ENCODE data around the gene PLXND1.

The PLXND1 gene

DNA sequence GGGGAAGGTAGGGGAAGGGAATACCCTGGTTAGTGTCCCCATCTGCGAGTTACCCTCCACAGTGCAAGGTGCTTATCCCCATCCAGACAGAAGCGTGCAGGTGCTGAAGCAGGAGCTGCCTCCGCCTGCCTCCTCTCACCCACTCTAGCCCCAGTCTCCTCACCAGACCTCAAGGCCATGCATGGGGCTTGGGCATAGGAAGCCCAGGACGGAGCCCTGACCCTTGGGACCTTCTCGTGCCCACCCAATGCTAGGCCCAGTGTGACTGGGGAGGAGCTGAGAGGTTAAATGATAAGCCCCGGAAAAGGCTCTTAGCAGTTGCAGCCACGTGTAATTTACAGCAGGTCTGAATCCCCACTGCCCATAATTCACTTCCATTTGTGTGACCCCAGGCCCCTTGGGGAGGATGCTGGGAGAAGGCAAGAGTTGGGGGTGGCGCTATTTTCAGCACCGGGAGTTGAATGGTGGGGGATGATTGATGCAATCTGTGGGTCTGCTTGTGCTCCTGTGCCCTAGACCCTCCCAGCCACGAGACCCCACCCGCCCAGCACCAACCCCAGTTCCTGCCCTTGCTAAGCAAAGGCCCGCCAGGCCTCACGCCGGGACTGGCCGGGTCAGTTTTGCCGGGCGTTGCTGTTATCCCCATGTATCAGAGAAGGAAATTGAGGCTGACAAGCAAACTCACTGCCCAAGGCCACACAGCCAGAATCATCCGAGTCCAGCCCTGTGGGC is 14.5 kb upstream of the PLXND1 start:
- H3K27ac ChIP-seq (ENCODE audit: insufficient read depth, low read depth, low read length, poor library complexity, severe bottlenecking), result no peak overlapping the region
- H3K36me3 ChIP-seq (ENCODE audit: control insufficient read depth, insufficient read depth, low read length), result no peaks in the 10 kb centered on the region

DNA sequence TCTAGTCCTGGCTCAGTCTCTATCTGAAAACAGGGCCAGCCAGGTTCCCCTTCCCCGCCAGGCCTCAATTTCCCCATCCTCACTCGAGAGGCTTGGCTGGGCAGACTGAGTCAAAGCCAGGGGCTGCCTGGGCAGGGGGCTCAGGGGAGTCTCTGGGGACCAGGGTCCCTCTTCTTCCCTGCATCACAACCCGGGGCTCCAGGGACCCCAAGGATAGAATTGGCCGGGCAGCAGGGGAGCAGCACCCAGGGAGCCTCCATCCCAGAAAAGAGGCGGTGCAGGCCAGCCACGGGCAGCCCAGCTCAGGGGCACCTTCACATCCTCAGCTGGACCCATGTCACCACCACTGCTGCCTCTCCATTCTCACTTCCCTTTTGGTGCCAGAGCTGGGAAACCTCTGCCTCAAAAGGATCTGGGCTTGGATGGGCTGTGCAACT is 13.3 kb upstream of the PLXND1 start:
- no peaks in the 10 kb centered on the region for H3K27me3 ChIP-seq (ENCODE audit: control insufficient read depth, insufficient read depth, low read length, poor library complexity, severe bottlenecking)
- H3K9me3 ChIP-seq (ENCODE audit: control insufficient read depth, low read length), result no peaks in the 10 kb centered on the region
- H3K4me3 ChIP-seq (ENCODE audit: insufficient read depth, low read depth, low read length), result no peak overlapping the region
- WGBS, 2 experiments, result 91 to 94% methylated on average over 6 of the region's 6 CpGs
- H3K27ac ChIP-seq (ENCODE audit: insufficient read depth, low read depth, low read length, poor library complexity, severe bottlenecking), result no peak overlapping the region
- peaks cover 5% of the 10 kb centered on the region for H3K4me1 ChIP-seq (ENCODE audit: control insufficient read depth, insufficient read depth, low read length)
- H3K36me3 ChIP-seq (ENCODE audit: control insufficient read depth, insufficient read depth, low read length), result no peaks in the 10 kb centered on the region

More for the DNA sequence above, 14.5 kb upstream of the PLXND1 start:
- H3K9me3 ChIP-seq (ENCODE audit: control insufficient read depth, low read length), result no peaks in the 10 kb centered on the region
- H3K4me1 ChIP-seq (ENCODE audit: control insufficient read depth, insufficient read depth, low read length), result peaks cover 5% of the 10 kb centered on the region
- H3K27me3 ChIP-seq (ENCODE audit: control insufficient read depth, insufficient read depth, low read length, poor library complexity, severe bottlenecking), result no peaks in the 10 kb centered on the region
- no peak overlapping the region for H3K4me3 ChIP-seq (ENCODE audit: insufficient read depth, low read depth, low read length)
- WGBS, 2 experiments, result 87 to 89% methylated on average over 18 of the region's 18 CpGs

DNA sequence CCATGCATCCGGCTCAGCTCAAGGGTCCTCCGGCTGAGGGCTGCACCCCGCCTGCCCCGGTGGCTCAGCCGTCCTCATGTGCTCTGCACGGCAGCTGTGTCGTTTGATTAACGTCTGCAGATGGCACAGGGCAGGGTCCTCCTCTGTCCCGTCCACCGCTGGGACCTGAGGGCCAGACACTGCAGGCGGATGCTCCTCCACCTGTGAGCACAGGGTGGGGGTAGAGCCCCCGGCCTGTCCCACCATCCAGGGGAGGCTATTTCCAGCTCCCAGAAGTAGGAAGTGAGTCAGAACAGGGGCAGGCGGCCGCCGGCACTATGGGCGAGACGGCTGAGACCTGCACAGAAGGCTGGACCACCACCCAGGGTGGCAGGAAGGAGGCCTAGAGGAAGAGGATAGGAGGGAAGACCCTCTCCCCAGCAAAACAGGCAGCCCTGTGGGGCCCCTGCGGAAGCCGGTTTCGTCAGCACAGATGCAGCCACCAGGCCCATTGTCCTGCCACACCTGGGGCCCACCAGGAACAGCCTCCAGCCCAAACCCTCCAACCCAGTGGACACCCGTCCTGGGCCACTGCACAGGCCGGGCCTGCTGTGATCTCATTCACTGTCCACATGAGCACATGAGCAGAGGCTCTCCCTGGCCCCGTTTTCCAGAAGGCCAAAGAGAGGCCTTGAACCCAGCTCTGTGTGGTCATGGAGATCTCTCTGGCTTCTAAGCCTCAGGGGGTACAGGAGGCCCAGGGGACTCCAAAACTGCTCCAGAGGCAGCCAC is 12.6 kb upstream of the PLXND1 start:
- no peak overlapping the region for H3K4me3 ChIP-seq (ENCODE audit: insufficient read depth, low read depth, low read length)
- peaks cover 5% of the 10 kb centered on the region for H3K4me1 ChIP-seq (ENCODE audit: control insufficient read depth, insufficient read depth, low read length)
- no peaks in the 10 kb centered on the region for H3K27me3 ChIP-seq (ENCODE audit: control insufficient read depth, insufficient read depth, low read length, poor library complexity, severe bottlenecking)
- H3K36me3 ChIP-seq (ENCODE audit: control insufficient read depth, insufficient read depth, low read length), result no peaks in the 10 kb centered on the region
- no peaks in the 10 kb centered on the region for H3K9me3 ChIP-seq (ENCODE audit: control insufficient read depth, low read length)
- H3K27ac ChIP-seq (ENCODE audit: insufficient read depth, low read depth, low read length, poor library complexity, severe bottlenecking), result no peak overlapping the region
- WGBS, 2 experiments, result 89 to 90% methylated on average over 23 of the region's 23 CpGs

DNA sequence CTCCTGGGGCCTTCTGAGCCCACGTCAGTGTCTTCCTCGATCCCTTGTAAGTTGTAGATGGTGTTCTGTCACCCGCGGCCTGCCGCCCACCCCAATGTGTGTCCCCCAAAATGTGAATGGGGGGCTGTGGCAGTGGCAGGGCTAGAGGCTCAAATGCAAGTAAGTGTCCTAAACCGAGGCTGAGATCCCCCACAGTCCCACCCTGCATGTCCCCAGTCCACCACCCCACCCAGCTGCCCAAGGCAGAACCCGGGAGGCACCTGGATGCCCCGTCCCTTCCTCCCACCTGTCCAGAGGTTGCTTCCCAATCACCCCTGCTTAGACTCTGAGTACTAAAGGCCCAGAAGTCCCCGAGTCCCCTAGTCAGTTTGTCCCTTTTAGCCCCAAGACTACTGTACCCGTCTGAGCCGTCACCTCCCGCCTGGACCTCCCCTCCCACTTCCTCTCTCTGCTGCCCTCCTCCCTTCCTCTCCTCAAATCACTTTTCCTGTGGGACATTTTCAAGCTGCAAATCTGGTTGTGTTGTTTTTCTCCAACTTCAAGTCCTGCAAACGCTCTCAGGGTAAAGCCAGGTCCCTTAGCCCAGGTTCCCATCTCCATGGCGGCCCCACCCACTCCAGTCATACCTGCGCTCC is 11.8 kb upstream of the PLXND1 start:
- no peak overlapping the region for H3K27ac ChIP-seq (ENCODE audit: insufficient read depth, low read depth, low read length, poor library complexity, severe bottlenecking)
- H3K27me3 ChIP-seq (ENCODE audit: control insufficient read depth, insufficient read depth, low read length, poor library complexity, severe bottlenecking), result no peaks in the 10 kb centered on the region
- H3K4me3 ChIP-seq (ENCODE audit: insufficient read depth, low read depth, low read length), result no peak overlapping the region
- 88 to 89% methylated on average over 15 of the region's 15 CpGs for WGBS, 2 experiments
- H3K4me1 ChIP-seq (ENCODE audit: control insufficient read depth, insufficient read depth, low read length), result peaks cover 5% of the 10 kb centered on the region
- H3K9me3 ChIP-seq (ENCODE audit: control insufficient read depth, low read length), result no peaks in the 10 kb centered on the region
- no peaks in the 10 kb centered on the region for H3K36me3 ChIP-seq (ENCODE audit: control insufficient read depth, insufficient read depth, low read length)

DNA sequence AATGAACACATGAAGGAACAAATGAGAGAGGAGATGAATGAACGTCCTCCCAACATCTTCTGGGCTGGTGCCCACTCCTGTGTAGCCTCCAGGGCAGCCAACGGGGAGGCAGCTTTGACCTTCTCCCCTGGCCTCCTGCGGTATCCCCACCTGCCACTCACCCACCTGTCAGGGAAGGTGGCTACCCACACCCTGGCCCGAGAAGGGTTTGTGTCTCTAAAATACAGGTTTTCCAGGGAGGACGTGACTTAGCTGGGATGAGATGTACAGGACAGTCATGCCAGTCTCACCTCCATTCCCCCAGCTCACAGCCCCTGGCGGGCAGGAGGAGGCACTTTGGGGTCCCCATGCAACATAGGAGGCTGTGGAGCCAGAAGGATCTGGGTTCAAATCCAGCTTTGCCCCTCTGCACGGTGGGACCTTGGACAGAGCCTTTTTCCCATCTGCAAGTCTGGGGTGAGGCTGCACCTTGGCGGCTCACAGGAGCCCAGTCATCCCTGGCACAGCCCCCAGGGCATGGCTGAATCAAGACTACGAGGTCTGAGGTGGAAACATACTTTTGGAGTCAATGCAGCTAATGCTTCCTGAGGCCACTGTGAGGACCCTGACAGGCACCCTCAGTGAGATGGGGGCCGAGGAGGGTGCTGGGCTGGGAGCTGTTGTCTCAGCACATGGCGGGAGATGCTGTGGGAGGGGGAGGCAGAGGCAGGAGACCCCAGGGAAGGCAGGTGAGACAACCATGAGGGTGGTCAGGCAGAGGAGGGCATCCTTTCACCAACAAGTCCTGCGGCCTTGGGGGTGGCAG is 11.1 kb upstream of the PLXND1 start:
- 90 to 92% methylated on average over 12 of the region's 12 CpGs for WGBS, 2 experiments
- Histone ChIP-seq H3K4me1 (ENCODE audit: control insufficient read depth, insufficient read depth, low read length) (peaks cover 5% of the 10 kb centered on the region), H3K4me3 (ENCODE audit: insufficient read depth, low read depth, low read length) (no peak overlapping the region), H3K9me3 (ENCODE audit: control insufficient read depth, low read length) (no peaks in the 10 kb centered on the region), H3K27ac (ENCODE audit: insufficient read depth, low read depth, low read length, poor library complexity, severe bottlenecking) (no peak overlapping the region), H3K27me3 (ENCODE audit: control insufficient read depth, insufficient read depth, low read length, poor library complexity, severe bottlenecking) (no peaks in the 10 kb centered on the region), H3K36me3 (ENCODE audit: control insufficient read depth, insufficient read depth, low read length) (no peaks in the 10 kb centered on the region)

DNA sequence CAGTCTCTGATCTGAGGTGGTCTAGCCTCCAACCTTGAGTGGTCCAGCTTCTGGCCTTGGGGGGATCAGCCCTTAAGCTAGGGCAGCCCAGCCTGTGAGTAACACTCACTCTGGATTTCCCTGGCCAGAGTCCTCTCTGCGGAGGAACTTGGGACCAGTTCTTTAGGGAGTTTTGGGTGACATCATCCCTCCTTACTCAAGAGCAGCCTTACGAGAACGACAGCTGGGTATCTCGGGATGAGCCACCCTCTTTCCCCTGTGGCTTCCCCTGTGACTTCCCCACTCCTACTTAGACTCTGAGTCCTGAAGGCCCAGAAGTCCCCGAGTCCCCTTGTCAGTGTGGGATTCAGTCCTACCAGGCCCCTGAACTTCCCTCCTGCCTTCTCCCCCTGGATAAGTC is 10.2 kb upstream of the PLXND1 start:
- Histone ChIP-seq H3K27ac (ENCODE audit: insufficient read depth, low read depth, low read length, poor library complexity, severe bottlenecking) (no peak overlapping the region), H3K9me3 (ENCODE audit: control insufficient read depth, low read length) (no peaks in the 10 kb centered on the region), H3K4me3 (ENCODE audit: insufficient read depth, low read depth, low read length) (no peak overlapping the region), H3K4me1 (ENCODE audit: control insufficient read depth, insufficient read depth, low read length) (peaks cover 6% of the 10 kb centered on the region), H3K27me3 (ENCODE audit: control insufficient read depth, insufficient read depth, low read length, poor library complexity, severe bottlenecking) (no peaks in the 10 kb centered on the region), H3K36me3 (ENCODE audit: control insufficient read depth, insufficient read depth, low read length) (no peaks in the 10 kb centered on the region)
- WGBS, 2 experiments, result 89 to 91% methylated on average over 5 of the region's 5 CpGs

DNA sequence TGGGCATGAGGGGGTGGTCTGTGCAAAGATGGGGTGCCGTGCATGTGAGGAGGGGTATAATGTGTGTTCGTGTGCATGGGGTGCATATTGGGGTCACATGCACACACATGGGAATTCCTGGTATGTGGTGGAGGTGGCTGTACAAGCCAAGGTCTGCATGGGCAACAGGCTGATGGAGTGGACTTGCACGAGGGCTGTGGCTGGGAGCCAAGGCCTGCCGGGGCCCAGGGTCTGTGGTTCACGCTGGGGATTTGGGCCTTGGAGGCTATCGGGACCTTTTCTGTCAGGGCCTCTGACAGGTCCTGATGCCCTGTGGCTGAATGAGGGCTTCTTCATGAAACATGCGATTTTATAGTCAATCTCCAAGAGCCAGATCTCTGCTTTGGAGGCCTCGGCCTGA is 9.8 kb upstream of the PLXND1 start:
- Histone ChIP-seq H3K9me3 (ENCODE audit: control insufficient read depth, low read length) (no peaks in the 10 kb centered on the region), H3K27me3 (ENCODE audit: control insufficient read depth, insufficient read depth, low read length, poor library complexity, severe bottlenecking) (no peaks in the 10 kb centered on the region), H3K36me3 (ENCODE audit: control insufficient read depth, insufficient read depth, low read length) (no peaks in the 10 kb centered on the region), H3K27ac (ENCODE audit: insufficient read depth, low read depth, low read length, poor library complexity, severe bottlenecking) (no peak overlapping the region), H3K4me3 (ENCODE audit: insufficient read depth, low read depth, low read length) (no peak overlapping the region), H3K4me1 (ENCODE audit: control insufficient read depth, insufficient read depth, low read length) (peaks cover 9% of the 10 kb centered on the region)
- WGBS, 2 experiments, result 82 to 83% methylated on average over 8 of the region's 8 CpGs

DNA sequence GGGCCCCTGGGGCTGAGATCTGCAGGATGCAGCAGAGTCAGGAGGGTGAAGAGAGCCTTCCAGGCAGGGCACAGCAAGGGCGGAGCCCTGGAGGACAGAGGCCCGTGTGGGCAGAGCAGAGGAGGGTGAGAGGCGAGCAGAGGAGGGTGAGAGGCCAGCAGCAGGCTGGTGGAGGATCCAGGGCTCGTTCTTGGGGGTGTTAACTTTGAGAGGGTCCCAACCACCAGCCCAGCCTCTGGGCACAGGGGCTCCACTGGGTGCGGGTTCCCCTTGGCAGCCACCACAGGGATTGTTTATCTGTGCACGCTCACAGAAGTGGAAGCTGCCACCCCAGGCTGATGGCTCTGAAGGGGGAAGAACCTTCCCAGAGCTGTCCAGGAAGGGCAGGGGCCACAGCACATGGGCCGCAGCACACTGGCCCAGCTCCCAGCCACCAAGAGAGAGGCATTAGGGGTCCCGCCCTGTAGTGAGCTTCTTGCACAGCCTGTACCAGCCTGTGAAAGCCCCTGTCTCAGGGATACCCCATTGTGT is 9.3 kb upstream of the PLXND1 start:
- Histone ChIP-seq H3K36me3 (ENCODE audit: control insufficient read depth, insufficient read depth, low read length) (no peaks in the 10 kb centered on the region), H3K4me1 (ENCODE audit: control insufficient read depth, insufficient read depth, low read length) (peaks cover 9% of the 10 kb centered on the region), H3K27ac (ENCODE audit: insufficient read depth, low read depth, low read length, poor library complexity, severe bottlenecking) (no peak overlapping the region), H3K9me3 (ENCODE audit: control insufficient read depth, low read length) (no peaks in the 10 kb centered on the region), H3K4me3 (ENCODE audit: insufficient read depth, low read depth, low read length) (no peak overlapping the region), H3K27me3 (ENCODE audit: control insufficient read depth, insufficient read depth, low read length, poor library complexity, severe bottlenecking) (no peaks in the 10 kb centered on the region)
- 88 to 91% methylated on average over 8 of the region's 8 CpGs for WGBS, 2 experiments

DNA sequence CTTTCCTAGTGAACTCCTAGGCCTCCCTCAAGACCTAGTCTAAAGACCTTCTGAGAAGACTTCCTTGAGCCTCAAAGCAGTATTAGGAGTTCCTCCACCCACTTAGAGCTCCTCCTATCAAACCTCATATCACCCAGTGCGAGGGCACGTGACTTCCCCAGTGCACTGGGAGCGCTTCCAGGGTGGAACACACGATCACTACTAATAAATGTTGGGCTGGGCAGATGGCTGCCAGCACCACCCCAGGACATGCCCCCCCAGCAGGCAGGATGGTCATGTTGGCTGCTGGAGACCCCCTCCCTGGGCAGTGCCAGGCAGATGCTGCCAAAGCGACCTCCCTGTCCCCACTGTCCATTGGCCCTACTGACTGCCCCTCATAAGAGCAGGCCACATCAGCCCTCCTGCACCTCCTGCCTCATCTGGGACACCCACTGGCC is 8.5 kb upstream of the PLXND1 start:
- H3K4me1 ChIP-seq (ENCODE audit: control insufficient read depth, insufficient read depth, low read length), result peaks cover 9% of the 10 kb centered on the region
- H3K27ac ChIP-seq (ENCODE audit: insufficient read depth, low read depth, low read length, poor library complexity, severe bottlenecking), result no peak overlapping the region
- H3K4me3 ChIP-seq (ENCODE audit: insufficient read depth, low read depth, low read length), result no peak overlapping the region
- no peaks in the 10 kb centered on the region for H3K27me3 ChIP-seq (ENCODE audit: control insufficient read depth, insufficient read depth, low read length, poor library complexity, severe bottlenecking)
- no peaks in the 10 kb centered on the region for H3K36me3 ChIP-seq (ENCODE audit: control insufficient read depth, insufficient read depth, low read length)
- H3K9me3 ChIP-seq (ENCODE audit: control insufficient read depth, low read length), result no peaks in the 10 kb centered on the region
- 73 to 78% methylated on average over 5 of the region's 5 CpGs for WGBS, 2 experiments
